H1 (cell line): ENCODE measurements around the gene DPY19L1.

Experiments used
- CBX8 ChIP-seq: fragments of 300-800, 300-1000 bp; sonication (generic); IDR thresholded peaks from 2 replicates; pipeline ENCODE4 v1.7.1; 2016; ENCODE audit warnings: low read depth, low read length, borderline replicate concordance
- CEBPB ChIP-seq: IDR thresholded peaks from 2 replicates; pipeline ENCODE4 v1.6.1; 2012; ENCODE audit warnings: low read depth, low read length
- CTCF ChIP-seq, 3 experiments: IDR thresholded peaks; 1 replicate in 2 of 3; 2 replicates in 1 of 3; pipeline versions ENCODE4 v1.5.1 to v1.6.1; 2011; ENCODE audit warnings: low read length in 3 of 3, mild to moderate bottlenecking in 3 of 3, inconsistent platforms in 2 of 3, low read depth in 1 of 3, moderate library complexity in 1 of 3; ENCODE audit not compliant: insufficient read depth in 1 of 3; ENCODE audit errors: control extremely low read depth in 1 of 3
- E2F6 ChIP-seq: IDR thresholded peaks from 2 replicates; pipeline ENCODE4 v1.6.1; 2012; ENCODE audit warnings: inconsistent platforms
- EZH2 ChIP-seq: fragments of 200-600 bp; sonication (generic); IDR thresholded peaks from 2 replicates; pipeline ENCODE4 v1.7.1; 2012; ENCODE audit warnings: low read depth, mild to moderate bottlenecking, moderate library complexity, low read length, inconsistent platforms; ENCODE audit not compliant: severe bottlenecking
- GABPA ChIP-seq: IDR thresholded peaks from 2 replicates; pipeline ENCODE4 v1.6.1; 2011; ENCODE audit warnings: mild to moderate bottlenecking, low read length, moderate library complexity, borderline replicate concordance; ENCODE audit not compliant: insufficient read depth
- GTF2F1 ChIP-seq: IDR thresholded peaks from 2 replicates; pipeline ENCODE4 v1.6.1; 2012; ENCODE audit warnings: low read depth, low read length, improper control_type of control experiment, borderline replicate concordance
- JUN ChIP-seq: IDR thresholded peaks from 2 replicates; pipeline ENCODE4 v1.6.1; 2011; ENCODE audit warnings: low read depth, mild to moderate bottlenecking, improper control_type of control experiment, low read length
- MAX ChIP-seq: IDR thresholded peaks from 2 replicates; pipeline ENCODE4 v1.6.1; 2012; ENCODE audit warnings: inconsistent platforms
- NRF1 ChIP-seq: IDR thresholded peaks from 2 replicates; pipeline ENCODE4 v1.6.1; 2011; ENCODE audit warnings: mild to moderate bottlenecking, low read depth, low read length, improper control_type of control experiment
- POLR2A ChIP-seq, 2 experiments: IDR thresholded peaks; 1 replicate in 1 of 2; 2 replicates in 1 of 2; pipeline ENCODE4 v1.6.1; 2011; ENCODE audit warnings: low read depth in 2 of 2, low read length in 2 of 2, mild to moderate bottlenecking in 2 of 2; ENCODE audit errors: control extremely low read depth in 1 of 2
- TAF1 ChIP-seq: IDR thresholded peaks from 2 replicates; pipeline ENCODE4 v1.6.1; 2011; ENCODE audit warnings: mild to moderate bottlenecking, low read depth, low read length
- TBP ChIP-seq: IDR thresholded peaks from 2 replicates; pipeline ENCODE4 v1.6.1; 2011; ENCODE audit warnings: low read depth, low read length, improper control_type of control experiment
- USF2 ChIP-seq: IDR thresholded peaks from 2 replicates; pipeline ENCODE4 v1.6.1; 2011; ENCODE audit warnings: low read length, improper control_type of control experiment

GRCh38 chr7:34879871-34880270 is 157.4 kb downstream of the DPY19L1 start:
- TF ChIP-seq CTCF (IDR thresholded peaks at IDR 0.05; ENCODE audit: control extremely low read depth in 1 of 3, insufficient read depth in 1 of 3, low read depth in 1 of 3, low read length in 3 of 3) (no peak), CBX8 (no peak), JUN (no peak), NRF1 (no peak), GTF2F1 (no peak), MAX (no peak), USF2 (no peak), EZH2 (no peak), GABPA (no peak), E2F6 (no peak), CEBPB (no peak), TAF1 (no peak), TBP (no peak), POLR2A (IDR thresholded peaks at IDR 0.05; ENCODE audit: control extremely low read depth in 1 of 2, low read depth in 2 of 2, low read length in 2 of 2) (no peak)
